Measurements from ENCODE around the gene NEK2.

DNA sequence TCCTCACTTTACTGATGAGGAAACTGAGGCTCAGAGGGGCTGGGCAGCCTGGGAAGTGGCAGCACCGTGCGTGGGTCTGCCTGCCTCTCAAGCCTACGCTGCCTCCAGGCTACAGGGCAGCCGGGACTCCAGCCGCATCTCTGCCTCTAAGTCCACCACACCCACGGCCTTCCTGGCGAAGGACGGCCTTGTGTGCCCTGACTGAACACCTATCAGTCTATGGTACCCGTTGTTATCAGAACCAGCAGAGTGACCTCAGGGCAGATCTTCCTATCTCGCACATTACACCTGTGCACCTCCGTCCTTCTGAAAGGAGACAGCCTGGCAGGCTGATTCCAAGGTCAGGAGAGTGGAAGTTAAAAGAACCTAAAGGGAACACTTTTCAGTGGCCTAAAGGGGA lies 60.8 kb downstream of the NEK2 start:
- TF ChIP-seq, protein P1, sequence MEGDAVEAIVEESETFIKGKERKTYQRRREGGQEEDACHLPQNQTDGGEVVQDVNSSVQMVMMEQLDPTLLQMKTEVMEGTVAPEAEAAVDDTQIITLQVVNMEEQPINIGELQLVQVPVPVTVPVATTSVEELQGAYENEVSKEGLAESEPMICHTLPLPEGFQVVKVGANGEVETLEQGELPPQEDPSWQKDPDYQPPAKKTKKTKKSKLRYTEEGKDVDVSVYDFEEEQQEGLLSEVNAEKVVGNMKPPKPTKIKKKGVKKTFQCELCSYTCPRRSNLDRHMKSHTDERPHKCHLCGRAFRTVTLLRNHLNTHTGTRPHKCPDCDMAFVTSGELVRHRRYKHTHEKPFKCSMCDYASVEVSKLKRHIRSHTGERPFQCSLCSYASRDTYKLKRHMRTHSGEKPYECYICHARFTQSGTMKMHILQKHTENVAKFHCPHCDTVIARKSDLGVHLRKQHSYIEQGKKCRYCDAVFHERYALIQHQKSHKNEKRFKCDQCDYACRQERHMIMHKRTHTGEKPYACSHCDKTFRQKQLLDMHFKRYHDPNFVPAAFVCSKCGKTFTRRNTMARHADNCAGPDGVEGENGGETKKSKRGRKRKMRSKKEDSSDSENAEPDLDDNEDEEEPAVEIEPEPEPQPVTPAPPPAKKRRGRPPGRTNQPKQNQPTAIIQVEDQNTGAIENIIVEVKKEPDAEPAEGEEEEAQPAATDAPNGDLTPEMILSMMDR (IDR thresholded peaks at IDR 0.05; ENCODE audit: insufficient read depth, low read length, poor library complexity, severe bottlenecking): no peak
- no peak for TF ChIP-seq EZH2phosphoT487 (conservative IDR thresholded peaks at IDR 0.05; ENCODE audit: low read length)

Measured in SU-DHL-6 (cell line).